NCI-H146 treated with DMSO at 0.1 percent for 48 hours (cell line): ENCODE data around the gene SEC14L1.
"Not testable (repeated sequence)": the region's sequence is repeated elsewhere in the genome, so short reads cannot be mapped to it uniquely, and the experiment has no call there.

Source experiments
- DNase-seq: peaks from one replicate; lab custom pipeline; 2025; ENCODE audit not compliant: unreplicated experiment; lab: John Stamatoyannopoulos, UW

Gene SEC14L1

GRCh38 chr17:77140166-77140877 lies 447 bp upstream of the SEC14L1 start:
- peak; percentile 95 for DNase-seq

GRCh38 chr17:77141846-77142449 lies 1.2 kb downstream of the SEC14L1 start:
- DNase-seq = no peak

GRCh38 chr17:77142689-77143088 lies 1.9 kb downstream of the SEC14L1 start:
- DNase-seq = no peak

GRCh38 chr17:77143306-77143705 lies 2.5 kb downstream of the SEC14L1 start:
- no peak for DNase-seq

- DNase-seq = peak; percentile 26
These were observed 3.5 kb downstream of the SEC14L1 start for GRCh38 chr17:77144227-77144626.

DNA sequence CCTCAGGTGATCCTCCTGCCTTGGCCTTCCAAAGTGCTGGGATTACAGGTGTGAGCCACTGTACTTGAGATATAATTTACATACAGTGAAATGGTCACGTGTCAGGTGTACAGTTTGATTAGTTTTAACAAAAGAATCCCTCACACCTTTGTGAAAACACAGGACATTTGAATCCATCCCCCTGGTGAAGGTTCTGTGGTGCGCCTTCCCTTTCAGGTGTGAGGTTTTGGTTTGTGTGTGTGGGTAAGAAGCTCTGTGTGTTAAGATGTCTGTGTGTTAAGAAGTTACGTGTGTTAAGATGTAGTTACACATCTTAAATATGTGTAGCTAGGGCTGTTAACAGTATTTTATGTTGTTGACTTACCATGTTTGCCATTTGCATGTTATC lies 4.4 kb downstream of the SEC14L1 start:
- no peak for DNase-seq

DNA sequence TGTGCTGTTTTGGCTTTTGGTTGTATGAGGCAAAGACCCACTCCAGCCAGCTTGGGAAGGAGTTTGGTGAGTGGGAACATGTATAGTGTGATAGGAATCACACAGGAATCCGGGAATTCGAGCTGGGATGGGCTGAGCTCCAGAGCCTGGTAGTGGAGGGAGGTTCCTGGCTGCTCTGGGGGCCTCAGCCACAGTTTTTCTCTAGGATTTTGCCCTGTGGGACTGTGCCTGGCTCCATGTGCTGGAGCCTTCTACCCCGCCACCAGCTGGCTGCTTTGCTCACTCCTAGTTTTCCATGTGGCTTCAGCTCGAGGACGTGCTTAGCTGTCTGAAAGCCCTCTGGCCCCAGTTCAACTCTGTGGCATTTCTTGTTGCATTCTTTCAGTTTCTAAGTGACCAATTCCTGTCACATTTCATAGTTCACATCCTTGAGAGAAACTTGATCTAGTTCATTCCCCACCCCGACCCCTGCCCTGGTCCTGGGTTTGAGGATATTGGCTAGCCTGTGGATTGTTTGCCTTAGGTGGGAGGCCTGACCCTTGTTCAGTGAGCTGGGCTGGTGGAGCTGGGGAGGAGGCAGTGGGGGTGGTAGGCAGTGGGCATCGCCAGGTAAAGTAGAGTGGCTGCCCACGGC lies 5.0 kb downstream of the SEC14L1 start:
- no peak for DNase-seq

DNA sequence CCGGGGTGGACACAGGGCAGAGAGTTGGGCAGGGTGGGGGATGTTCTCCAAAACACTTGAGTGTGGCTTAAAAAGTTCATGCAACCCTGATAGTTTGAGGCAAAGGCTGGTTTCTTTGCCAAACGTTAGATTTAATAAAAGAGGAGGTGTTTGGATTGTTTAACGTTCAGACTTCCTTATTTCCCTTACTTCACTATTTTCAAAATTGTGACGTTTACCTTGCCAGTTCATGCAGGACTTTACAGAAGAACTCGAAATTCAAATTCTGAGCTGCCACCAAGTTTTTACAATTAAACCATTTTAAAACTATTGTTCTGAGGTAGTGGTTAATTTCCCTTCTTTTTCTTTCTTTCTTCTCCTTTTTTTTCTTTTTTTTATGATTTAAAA lies 5.5 kb downstream of the SEC14L1 start:
- no peak for DNase-seq

DNA sequence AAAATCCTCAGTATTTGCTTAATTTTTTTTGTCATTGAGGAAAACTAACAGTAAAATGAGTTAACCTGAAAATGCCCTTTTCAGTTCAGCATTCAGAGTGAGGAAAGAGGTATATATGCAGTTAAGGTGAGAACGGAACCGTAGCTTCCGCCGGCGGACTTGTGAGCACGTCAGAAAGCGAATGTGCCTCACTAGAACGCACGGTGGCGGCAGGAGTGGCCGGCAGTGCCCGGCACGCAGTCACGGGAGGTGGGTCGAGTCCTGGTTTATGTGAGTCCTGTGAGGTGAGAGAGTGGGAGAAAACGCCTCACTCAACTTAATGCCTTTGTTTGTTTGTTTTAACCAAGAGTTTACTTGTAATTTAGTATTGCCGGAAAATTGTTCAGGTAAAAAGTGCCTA lies 6.1 kb downstream of the SEC14L1 start:
- DNase-seq = no peak

GRCh38 chr17:77147357-77147801 lies 6.6 kb downstream of the SEC14L1 start:
- no peak for DNase-seq

DNA sequence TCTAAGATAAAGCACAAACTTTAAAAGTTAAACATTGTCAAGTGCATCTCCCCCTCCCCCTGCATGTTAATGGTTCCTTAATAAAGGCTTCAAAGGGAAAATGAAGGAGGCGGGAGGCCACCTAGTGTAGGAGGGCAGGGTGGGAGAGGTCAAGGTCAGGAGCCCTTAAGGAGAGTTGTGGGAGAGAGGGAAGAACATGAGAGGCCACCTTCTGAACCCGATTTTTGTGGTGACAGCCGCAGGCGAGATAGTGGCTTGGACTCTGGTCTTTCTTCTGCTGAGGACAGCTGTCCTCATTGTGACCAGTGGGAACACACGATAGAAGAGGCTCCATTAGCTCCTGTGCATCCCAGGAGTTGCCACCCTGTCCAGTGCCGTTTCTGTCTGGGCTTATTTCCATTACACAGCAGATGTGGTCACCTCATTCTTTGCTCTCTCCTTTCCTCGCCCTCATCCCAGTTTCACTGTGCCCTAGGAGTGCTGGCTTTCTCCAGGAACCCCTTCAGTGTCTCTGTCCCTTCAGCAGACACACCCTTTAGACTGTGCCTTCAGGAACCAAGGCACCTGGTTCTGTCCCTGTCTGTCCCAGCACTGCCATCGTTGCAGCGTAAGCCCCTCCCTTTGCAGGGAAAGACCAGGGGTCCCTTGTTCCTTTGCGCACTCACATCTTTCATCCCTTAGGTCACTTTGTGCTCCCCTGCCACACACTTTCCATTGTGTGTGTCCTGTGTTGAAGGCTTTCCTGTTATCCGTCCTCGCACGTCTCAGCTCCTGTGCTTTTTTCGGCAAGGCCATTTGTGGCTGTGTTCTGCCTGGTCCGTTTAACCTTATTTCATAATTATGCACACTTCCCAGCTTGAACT lies 7.5 kb downstream of the SEC14L1 start:
- DNase-seq = no peak

- DNase-seq = no peak
These were observed 8.3 kb downstream of the SEC14L1 start for GRCh38 chr17:77148940-77149510.

DNA sequence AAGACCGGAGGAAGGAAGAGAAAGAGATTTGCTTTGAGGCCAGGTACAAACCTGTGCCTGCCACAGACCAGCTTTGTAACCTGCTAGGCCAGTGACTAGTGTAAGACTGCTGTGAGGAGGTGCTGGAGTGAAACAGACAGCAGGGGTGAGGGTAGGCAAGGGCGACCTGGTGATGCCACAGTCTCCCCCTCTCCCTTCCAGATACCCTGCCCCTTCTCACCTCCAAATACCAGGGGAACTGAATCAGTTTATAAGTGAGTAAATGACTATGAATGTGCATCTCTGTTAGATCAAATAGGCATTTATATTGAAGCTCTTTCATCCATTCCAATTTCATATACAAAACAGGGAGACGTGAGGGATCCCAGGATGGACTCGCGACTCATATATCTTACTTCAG lies 9.4 kb downstream of the SEC14L1 start:
- DNase-seq = no peak

GRCh38 chr17:77151186-77151585 lies 10.4 kb downstream of the SEC14L1 start:
- DNase-seq = no peak

GRCh38 chr17:77152056-77152455 lies 11.3 kb downstream of the SEC14L1 start:
- DNase-seq = not testable (repeated sequence)

DNA sequence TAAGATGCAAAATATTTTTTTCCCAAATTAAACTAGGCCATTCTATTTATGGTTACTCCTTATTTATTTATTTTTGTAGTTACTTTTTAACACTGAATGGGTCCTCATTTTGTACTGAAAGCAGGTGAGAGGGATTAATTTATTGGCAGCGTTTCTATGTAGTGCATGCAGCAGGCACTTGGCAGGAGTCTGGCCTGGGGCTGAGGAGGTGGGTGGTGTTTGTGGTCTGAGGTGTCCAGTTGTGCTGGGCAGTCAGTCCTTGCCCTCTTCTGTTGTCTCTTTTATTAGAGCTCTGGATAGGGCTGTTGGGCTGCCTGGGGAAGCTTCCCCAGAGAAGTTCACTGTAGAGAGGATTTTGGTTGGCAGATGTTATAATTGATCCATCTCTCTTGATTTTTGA lies 12.7 kb downstream of the SEC14L1 start:
- DNase-seq = peak; percentile 40

DNA sequence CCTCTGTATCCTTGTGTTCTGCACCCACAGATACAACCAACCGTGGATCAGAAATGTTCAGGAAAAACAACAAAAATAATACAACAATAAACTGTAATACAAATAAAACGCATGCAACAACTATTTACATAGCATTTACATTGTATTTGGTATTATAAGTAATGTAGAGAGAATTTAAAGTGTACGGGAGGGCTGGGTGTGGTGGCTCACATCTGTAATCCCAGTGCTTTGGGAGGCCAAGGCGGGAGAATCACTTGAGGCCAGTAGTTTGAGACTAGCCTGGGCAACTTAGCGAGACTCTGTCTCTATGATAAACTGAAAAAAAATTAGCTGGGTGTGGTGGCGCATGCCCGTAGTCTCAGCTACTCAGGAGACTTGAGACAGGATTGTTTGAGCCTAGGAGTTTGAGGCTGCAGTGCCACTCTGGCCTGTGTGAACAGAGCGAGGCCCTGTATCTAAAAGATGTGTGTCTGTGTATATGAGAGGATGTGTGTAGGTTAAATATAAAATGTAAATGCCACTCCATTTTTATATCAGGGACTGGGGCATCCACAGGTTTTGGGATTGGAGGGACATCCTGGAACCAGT lies 13.3 kb downstream of the SEC14L1 start:
- DNase-seq = no peak

DNA sequence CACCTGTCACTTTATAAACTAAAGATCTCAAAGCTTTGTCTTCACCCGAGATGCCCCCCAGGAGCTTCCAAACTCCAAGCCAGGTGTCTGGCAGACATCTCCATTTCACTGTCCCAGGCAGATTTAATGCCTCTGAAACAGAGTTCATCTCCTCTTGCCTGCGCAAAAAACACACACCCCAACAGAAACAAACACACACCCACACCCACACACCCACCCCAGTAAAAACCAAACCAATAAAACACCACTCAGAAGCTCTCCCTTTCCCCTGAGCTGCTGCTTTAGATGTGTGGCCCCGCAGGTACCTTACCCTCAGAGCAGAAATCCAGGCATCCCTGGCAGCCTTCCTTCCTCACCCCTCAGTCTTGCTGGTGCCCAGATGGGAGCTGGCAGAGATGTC lies 14.4 kb downstream of the SEC14L1 start:
- DNase-seq = no peak

GRCh38 chr17:77157766-77158165 lies 17.0 kb downstream of the SEC14L1 start:
- DNase-seq = not testable (repeated sequence)

- DNase-seq = peak; percentile 95
These were observed 19.5 kb downstream of the SEC14L1 start for GRCh38 chr17:77160091-77160874.
